ENCODE results near the gene LHX2. TPM values are rescaled to one million over a fixed set of nuclear protein-coding genes. Genes with fewer than 3 reads are reported as not detected.

LHX2 gene
- total and polyA plus RNA-seq, 9 of the 15 experiments (the other 6 are each of a cell fraction or from before 2014, with no cell fraction given): 0.07 TPM; not detected in 8

DNA sequence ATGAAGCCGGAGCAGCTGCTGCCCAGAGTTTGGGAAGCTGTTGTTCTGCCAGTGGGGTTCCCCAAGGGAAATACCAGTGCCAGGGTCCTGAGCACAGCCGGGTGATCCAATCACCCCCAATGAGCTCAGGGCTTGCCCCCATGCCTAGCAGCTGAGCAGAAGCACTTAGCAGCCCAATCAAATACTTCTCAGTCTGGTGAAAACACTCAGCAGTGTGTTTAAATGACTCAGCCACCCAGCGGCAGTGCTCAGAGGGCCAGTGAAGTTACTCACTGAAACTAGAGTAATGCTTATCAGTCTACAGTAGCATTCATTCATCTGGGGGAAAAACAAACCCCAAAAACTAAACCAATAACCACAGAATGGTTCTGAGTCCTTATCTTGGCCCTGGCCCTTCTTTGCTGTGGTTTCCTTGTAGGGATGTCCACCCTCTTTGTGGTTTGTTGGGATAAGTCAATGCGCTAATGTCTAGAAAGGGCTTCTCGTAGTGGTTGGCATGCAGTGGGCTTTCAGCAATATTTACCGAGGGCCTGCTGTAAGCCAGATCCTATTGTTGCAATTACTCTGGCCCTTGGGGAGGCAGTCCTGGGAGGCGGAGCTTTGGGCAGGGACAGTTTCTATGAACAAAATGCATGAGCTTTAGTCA lies 43.1 kb downstream of the LHX2 start (continued):
- no peak for TF ChIP-seq FOXK1 (CRISPR knock-in tag; IDR thresholded peaks at IDR 0.05; ENCODE audit: borderline replicate concordance)
- TF ChIP-seq TEAD4 (IDR thresholded peaks at IDR 0.05; ENCODE audit: low read length): peak; percentile 83
- no peak for TF ChIP-seq TEAD4 (CRISPR knock-in tag; IDR thresholded peaks at IDR 0.05; ENCODE audit: borderline replicate concordance)
- TF ChIP-seq, protein P1, sequence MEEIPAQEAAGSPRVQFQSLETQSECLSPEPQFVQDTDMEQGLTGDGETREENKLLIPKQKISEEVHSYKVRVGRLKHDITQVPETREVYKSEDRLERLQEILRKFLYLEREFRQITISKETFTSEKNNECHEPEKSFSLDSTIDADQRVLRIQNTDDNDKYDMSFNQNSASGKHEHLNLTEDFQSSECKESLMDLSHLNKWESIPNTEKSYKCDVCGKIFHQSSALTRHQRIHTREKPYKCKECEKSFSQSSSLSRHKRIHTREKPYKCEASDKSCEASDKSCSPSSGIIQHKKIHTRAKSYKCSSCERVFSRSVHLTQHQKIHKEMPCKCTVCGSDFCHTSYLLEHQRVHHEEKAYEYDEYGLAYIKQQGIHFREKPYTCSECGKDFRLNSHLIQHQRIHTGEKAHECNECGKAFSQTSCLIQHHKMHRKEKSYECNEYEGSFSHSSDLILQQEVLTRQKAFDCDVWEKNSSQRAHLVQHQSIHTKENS (CRISPR knock-in tag; IDR thresholded peaks at IDR 0.05): no peak
- peak in 1 of 2 experiments; percentile 49; a peak in 1 of 4 replicates for TF ChIP-seq TBL1XR1 (IDR thresholded peaks at IDR 0.05; ENCODE audit: low read length in 2 of 2)
- TF ChIP-seq, protein P2, sequence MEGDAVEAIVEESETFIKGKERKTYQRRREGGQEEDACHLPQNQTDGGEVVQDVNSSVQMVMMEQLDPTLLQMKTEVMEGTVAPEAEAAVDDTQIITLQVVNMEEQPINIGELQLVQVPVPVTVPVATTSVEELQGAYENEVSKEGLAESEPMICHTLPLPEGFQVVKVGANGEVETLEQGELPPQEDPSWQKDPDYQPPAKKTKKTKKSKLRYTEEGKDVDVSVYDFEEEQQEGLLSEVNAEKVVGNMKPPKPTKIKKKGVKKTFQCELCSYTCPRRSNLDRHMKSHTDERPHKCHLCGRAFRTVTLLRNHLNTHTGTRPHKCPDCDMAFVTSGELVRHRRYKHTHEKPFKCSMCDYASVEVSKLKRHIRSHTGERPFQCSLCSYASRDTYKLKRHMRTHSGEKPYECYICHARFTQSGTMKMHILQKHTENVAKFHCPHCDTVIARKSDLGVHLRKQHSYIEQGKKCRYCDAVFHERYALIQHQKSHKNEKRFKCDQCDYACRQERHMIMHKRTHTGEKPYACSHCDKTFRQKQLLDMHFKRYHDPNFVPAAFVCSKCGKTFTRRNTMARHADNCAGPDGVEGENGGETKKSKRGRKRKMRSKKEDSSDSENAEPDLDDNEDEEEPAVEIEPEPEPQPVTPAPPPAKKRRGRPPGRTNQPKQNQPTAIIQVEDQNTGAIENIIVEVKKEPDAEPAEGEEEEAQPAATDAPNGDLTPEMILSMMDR (IDR thresholded peaks at IDR 0.05 in 2 of 3, conservative IDR thresholded peaks at IDR 0.05 in 1 of 3; ENCODE audit: insufficient read depth in 2 of 3, low read depth in 1 of 3, low read length in 3 of 3): no peak
- no peak for TF ChIP-seq XRCC3 (IDR thresholded peaks at IDR 0.05)
- TF ChIP-seq ZNF507 (tag; conservative IDR thresholded peaks at IDR 0.05): no peak
- no peak for TF ChIP-seq SMAD3 (CRISPR knock-in tag; conservative IDR thresholded peaks at IDR 0.05)
- 0 out of 2 replicates have a peak, but pooled peaks have one; percentile 25 for TF ChIP-seq BHLHE40 (IDR thresholded peaks at IDR 0.05; ENCODE audit: low read length)
- TF ChIP-seq, protein P3, sequence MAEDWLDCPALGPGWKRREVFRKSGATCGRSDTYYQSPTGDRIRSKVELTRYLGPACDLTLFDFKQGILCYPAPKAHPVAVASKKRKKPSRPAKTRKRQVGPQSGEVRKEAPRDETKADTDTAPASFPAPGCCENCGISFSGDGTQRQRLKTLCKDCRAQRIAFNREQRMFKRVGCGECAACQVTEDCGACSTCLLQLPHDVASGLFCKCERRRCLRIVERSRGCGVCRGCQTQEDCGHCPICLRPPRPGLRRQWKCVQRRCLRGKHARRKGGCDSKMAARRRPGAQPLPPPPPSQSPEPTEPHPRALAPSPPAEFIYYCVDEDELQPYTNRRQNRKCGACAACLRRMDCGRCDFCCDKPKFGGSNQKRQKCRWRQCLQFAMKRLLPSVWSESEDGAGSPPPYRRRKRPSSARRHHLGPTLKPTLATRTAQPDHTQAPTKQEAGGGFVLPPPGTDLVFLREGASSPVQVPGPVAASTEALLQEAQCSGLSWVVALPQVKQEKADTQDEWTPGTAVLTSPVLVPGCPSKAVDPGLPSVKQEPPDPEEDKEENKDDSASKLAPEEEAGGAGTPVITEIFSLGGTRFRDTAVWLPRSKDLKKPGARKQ (CRISPR knock-in tag; IDR thresholded peaks at IDR 0.05): no peak
- no peak for TF ChIP-seq FOXA3 (CRISPR knock-in tag; conservative IDR thresholded peaks at IDR 0.05 in 1 of 2, IDR thresholded peaks at IDR 0.05 in 1 of 2)
- TF ChIP-seq, protein P4, sequence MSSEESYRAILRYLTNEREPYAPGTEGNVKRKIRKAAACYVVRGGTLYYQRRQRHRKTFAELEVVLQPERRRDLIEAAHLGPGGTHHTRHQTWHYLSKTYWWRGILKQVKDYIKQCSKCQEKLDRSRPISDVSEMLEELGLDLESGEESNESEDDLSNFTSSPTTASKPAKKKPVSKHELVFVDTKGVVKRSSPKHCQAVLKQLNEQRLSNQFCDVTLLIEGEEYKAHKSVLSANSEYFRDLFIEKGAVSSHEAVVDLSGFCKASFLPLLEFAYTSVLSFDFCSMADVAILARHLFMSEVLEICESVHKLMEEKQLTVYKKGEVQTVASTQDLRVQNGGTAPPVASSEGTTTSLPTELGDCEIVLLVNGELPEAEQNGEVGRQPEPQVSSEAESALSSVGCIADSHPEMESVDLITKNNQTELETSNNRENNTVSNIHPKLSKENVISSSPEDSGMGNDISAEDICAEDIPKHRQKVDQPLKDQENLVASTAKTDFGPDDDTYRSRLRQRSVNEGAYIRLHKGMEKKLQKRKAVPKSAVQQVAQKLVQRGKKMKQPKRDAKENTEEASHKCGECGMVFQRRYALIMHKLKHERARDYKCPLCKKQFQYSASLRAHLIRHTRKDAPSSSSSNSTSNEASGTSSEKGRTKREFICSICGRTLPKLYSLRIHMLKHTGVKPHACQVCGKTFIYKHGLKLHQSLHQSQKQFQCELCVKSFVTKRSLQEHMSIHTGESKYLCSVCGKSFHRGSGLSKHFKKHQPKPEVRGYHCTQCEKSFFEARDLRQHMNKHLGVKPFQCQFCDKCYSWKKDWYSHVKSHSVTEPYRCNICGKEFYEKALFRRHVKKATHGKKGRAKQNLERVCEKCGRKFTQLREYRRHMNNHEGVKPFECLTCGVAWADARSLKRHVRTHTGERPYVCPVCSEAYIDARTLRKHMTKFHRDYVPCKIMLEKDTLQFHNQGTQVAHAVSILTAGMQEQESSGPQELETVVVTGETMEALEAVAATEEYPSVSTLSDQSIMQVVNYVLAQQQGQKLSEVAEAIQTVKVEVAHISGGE (CRISPR knock-in tag; IDR thresholded peaks at IDR 0.05): no peak
- TF ChIP-seq ZNF143 (CRISPR knock-in tag; IDR thresholded peaks at IDR 0.05): no peak
- no peak for TF ChIP-seq ZKSCAN8 (CRISPR knock-in tag; IDR thresholded peaks at IDR 0.05)
- TF ChIP-seq KAT2B (IDR thresholded peaks at IDR 0.05; ENCODE audit: low read depth, low read length): no peak
- peak; percentile 91 to 94 for TF ChIP-seq KDM1A (IDR thresholded peaks at IDR 0.05)
- no peak for TF ChIP-seq ZFP30 (CRISPR knock-in tag; IDR thresholded peaks at IDR 0.05; ENCODE audit: borderline replicate concordance)
